Measurements from ENCODE around the gene SASH3.

SASH3 gene

GRCh38 chrX:129802863-129803262 lies 23.1 kb downstream of the SASH3 start:
- FAIRE-seq (no peak), DNase-seq (ENCODE audit: insufficient read length, low spot score) (no peak)

- DNase-seq (ENCODE audit: insufficient read length, low spot score) (no peak), FAIRE-seq (no peak)
Observed at GRCh38 chrX:129804806-129805205, 25.1 kb downstream of the SASH3 start.

- FAIRE-seq: no peak
- no peak for DNase-seq (ENCODE audit: insufficient read length, low spot score)
Observed at GRCh38 chrX:129808158-129808828, 28.5 kb downstream of the SASH3 start.

- FAIRE-seq: no peak
- DNase-seq (ENCODE audit: insufficient read length, low spot score): no peak
Observed at GRCh38 chrX:129808829-129809796, 29.4 kb downstream of the SASH3 start.

- DNase-seq (ENCODE audit: insufficient read length, low spot score) (no peak), FAIRE-seq (no peak)
Observed at GRCh38 chrX:129813662-129814368, 34.1 kb downstream of the SASH3 start.

GRCh38 chrX:129818123-129818522 lies 38.4 kb downstream of the SASH3 start:
- DNase-seq (ENCODE audit: insufficient read length, low spot score) (no peak), FAIRE-seq (no peak)

- FAIRE-seq: no peak
- DNase-seq (ENCODE audit: insufficient read length, low spot score): peak; percentile 6
Observed at GRCh38 chrX:129823115-129823514, 43.4 kb downstream of the SASH3 start.

GRCh38 chrX:129823522-129823921 lies 43.8 kb downstream of the SASH3 start:
- FAIRE-seq (no peak), DNase-seq (ENCODE audit: insufficient read length, low spot score) (no peak)

- FAIRE-seq: no peak
Observed at GRCh38 chrX:129824620-129825019, 44.9 kb downstream of the SASH3 start.

GRCh38 chrX:129825746-129826505 lies 46.2 kb downstream of the SASH3 start:
- DNase-seq (ENCODE audit: insufficient read length, low spot score): no peak
- FAIRE-seq: no peak

More at GRCh38 chrX:129824620-129825019, 44.9 kb downstream of the SASH3 start:
- no peak for DNase-seq (ENCODE audit: insufficient read length, low spot score)

GRCh38 chrX:129830494-129830893 lies 50.7 kb downstream of the SASH3 start:
- DNase-seq (ENCODE audit: insufficient read length, low spot score) (no peak), FAIRE-seq (no peak)

GRCh38 chrX:129831091-129831885 lies 51.5 kb downstream of the SASH3 start:
- FAIRE-seq (no peak), DNase-seq (ENCODE audit: insufficient read length, low spot score) (no peak)

GRCh38 chrX:129833153-129833990 lies 53.6 kb downstream of the SASH3 start:
- no peak for DNase-seq (ENCODE audit: insufficient read length, low spot score)
- FAIRE-seq: no peak

- DNase-seq (ENCODE audit: insufficient read length, low spot score): no peak
- FAIRE-seq: no peak
Observed at GRCh38 chrX:129836827-129837226, 57.1 kb downstream of the SASH3 start.

- FAIRE-seq (no peak), DNase-seq (ENCODE audit: insufficient read length, low spot score) (no peak)
Observed at GRCh38 chrX:129840344-129840743, 60.6 kb downstream of the SASH3 start.

GRCh38 chrX:129842510-129843208 lies 62.9 kb downstream of the SASH3 start:
- FAIRE-seq (no peak), DNase-seq (ENCODE audit: insufficient read length, low spot score) (no peak)

- FAIRE-seq (no peak), DNase-seq (ENCODE audit: insufficient read length, low spot score) (no peak)
Observed at GRCh38 chrX:129843209-129843458, 63.4 kb downstream of the SASH3 start.

Data from HTR-8/SVneo (cell line).